Measurements from ENCODE around the gene SPCS2. TPM values are rescaled to one million over a fixed set of nuclear protein-coding genes. Genes with fewer than 3 reads are reported as not detected.

The SPCS2 gene
- total RNA-seq = 100 to 1,000 TPM; 128 to 142 (median 132) TPM

DNA sequence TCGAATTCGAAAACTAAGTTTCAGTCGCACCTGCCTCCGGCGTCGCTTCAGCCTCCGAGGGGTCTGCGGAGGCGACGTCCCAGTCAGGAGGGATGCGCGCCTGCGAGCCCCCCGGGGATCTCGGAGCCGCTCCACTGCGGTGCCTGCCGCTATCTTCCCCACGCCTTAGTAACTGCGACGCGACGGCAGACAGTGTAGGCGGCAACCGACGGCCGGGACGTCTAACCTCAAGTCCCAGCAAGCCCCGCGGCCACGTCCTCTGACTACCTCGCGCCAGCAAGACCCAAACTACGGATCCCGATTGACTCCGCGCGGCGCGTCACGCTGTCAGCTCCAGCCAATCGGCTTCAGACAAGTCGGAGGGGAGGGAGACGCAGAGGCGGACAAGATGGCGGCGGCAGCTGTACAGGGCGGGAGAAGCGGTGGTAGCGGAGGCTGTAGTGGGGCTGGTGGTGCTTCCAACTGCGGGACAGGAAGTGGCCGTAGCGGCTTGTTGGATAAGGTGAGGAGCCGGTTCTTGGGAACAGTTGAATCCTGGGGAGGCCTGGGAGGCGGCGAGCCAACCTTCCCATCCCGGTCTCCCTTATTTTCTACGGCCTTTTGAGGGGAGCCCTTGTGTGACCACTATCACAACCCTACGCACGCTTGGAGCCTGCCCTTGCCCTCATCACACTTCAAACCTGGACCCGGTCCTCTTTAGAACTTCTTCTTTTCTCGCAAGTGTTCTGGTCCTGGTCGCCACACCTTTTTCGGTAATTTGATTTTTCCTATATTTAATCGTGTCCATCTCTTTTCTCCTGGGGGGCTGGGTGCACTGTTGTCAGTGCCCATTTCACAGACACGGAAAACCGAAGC, at the start of gene SPCS2, which contains the start of gene XRRA1:
SPCS2 (plus strand) TSS at position 369 of the 855 bp plus-strand sequence; CDS start at position 389, 20 bp downstream.
XRRA1 (minus strand) TSS at position 194 of the 855 bp plus-strand sequence. CDS start 8,213 bp downstream, outside the sequence.
- peak within 1 kb of the TSS; percentile 94 for H3K4me3 Mint-ChIP-seq
- no peaks in the 10 kb centered on the region for H3K9me3 Mint-ChIP-seq
- DNase-seq (peak; percentile 97), ATAC-seq (peak; percentile 98 to 99)
- peaks cover 40% of the 10 kb centered on the region for H3K4me1 Mint-ChIP-seq (ENCODE audit: low read depth)
- peaks cover 12% of the 10 kb centered on the region for H3K36me3 Mint-ChIP-seq (ENCODE audit: insufficient read depth)
- H3K27me3 Mint-ChIP-seq (ENCODE audit: low read depth) = no peaks in the 10 kb centered on the region

DNA sequence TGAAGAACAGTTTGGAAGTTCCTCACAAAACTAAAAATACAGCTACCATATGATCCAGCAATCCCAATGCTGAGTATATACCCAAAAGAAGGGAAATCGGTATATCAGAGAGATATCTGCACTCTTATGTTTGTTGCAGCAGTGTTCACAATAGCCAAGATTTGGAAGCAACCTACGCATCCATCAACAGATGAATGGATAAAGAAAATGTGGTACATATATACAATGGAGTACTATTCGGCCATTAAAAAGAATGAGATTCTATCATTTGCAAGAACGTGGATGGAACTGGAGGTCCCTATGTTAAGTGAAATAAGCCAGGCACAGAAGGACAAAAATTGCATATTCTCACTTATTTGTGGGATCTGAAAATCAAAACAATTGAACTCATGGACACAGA, 46.7 kb upstream of the SPCS2 start:
- Mint-ChIP-seq H3K36me3 (ENCODE audit: insufficient read depth) (peaks cover 37% of the 10 kb centered on the region), H3K27me3 (ENCODE audit: low read depth) (no peaks in the 10 kb centered on the region), H3K4me1 (ENCODE audit: low read depth) (no peaks in the 10 kb centered on the region), H3K4me3 (no peak overlapping the region), H3K9me3 (peaks cover 39% of the 10 kb centered on the region)
- DNase-seq = no peak
- ATAC-seq = no peak

DNA sequence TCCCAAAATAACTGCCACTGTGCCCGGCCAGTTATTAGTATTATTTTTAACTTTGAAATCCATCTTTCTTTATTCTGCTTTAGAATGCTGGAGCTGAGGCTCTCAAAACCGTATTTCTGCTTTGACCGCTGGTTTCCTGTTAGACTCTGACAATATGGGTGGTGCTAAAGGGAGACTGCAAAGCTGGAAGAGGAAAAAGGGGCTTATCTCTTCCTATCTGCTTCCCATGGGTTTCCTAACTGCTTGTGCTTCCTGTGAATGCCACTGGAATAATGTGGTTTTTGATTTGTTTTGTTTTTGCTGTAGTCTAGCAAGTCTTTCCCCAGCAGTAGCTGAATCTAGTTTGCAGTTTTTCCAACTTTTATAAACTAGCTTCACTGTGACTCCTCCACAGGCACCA, 43.7 kb upstream of the SPCS2 start:
- ATAC-seq = no peak
- Mint-ChIP-seq H3K4me1 (ENCODE audit: low read depth) (no peaks in the 10 kb centered on the region), H3K36me3 (ENCODE audit: insufficient read depth) (peaks cover 32% of the 10 kb centered on the region), H3K9me3 (peaks cover 19% of the 10 kb centered on the region), H3K27me3 (ENCODE audit: low read depth) (no peaks in the 10 kb centered on the region), H3K4me3 (no peak overlapping the region)
- no peak for DNase-seq

DNA sequence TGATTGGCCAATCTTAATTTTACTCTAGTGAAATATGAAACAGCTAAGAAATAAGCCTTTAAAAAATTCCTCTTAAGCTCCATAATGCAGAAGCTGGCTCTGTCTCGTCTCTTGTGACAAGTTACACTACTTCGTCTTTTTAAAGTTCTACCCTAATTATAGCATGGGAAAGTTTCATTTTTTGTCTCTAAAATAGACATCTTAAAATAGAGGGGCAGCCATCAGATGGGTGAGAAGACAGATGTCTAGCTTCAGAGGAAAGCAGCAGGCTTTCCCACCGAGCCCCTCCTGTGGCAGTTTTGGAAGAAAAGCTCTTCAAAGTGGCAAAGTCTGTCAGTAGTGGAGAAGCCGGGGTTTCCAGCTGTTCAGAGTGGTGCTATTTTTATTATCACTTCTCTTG, 39.7 kb upstream of the SPCS2 start:
- Mint-ChIP-seq H3K9me3 (no peaks in the 10 kb centered on the region), H3K36me3 (ENCODE audit: insufficient read depth) (peaks cover 23% of the 10 kb centered on the region), H3K4me3 (no peak overlapping the region), H3K4me1 (ENCODE audit: low read depth) (no peaks in the 10 kb centered on the region), H3K27me3 (ENCODE audit: low read depth) (no peaks in the 10 kb centered on the region)
- no peak for DNase-seq
- ATAC-seq = no peak

DNA sequence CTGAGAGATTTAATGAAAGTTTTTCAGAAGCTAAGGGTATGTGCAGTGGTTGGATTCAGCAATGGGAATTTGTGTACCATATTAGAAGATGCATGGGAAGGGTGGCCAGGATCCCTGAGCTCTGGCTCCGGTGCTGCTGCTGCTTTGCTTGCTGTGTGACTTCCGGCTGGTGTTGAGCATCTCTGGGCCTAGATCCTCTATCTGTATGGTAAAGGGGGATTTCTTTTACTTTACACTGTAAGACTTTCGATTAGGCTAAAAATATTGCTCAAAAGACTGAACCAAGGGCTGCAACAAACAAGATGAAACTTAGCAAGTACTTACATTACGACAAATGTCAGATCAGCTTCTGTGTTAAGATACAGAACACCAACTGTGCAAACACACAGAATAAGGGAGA, 39.3 kb upstream of the SPCS2 start:
- H3K4me3 Mint-ChIP-seq = no peak overlapping the region
- ATAC-seq (no peak), DNase-seq (no peak)
- H3K4me1 Mint-ChIP-seq (ENCODE audit: low read depth) = no peaks in the 10 kb centered on the region
- no peaks in the 10 kb centered on the region for H3K9me3 Mint-ChIP-seq
- H3K27me3 Mint-ChIP-seq (ENCODE audit: low read depth) = no peaks in the 10 kb centered on the region
- peaks cover 25% of the 10 kb centered on the region for H3K36me3 Mint-ChIP-seq (ENCODE audit: insufficient read depth)

DNA sequence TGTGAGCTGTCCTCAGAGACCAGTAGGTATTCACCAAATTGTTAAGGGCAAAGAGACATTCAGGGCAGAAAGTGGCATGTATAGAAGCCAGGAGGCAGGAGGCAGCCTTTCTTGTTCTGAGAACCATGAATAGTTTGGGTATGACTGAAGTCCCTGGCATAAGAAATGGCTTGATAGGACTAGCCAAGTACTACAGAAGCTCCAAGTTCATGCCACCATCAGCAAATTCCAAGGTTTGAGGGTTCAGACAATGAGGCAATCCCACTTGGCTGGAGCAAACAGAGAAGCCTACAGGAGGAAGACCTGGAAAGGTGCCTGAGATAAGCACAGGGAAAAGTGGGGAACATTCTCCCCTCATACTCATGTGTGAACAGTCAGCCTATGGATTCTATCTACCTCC, 25.9 kb upstream of the SPCS2 start:
- Mint-ChIP-seq H3K9me3 (no peaks in the 10 kb centered on the region), H3K36me3 (ENCODE audit: insufficient read depth) (peaks cover 26% of the 10 kb centered on the region), H3K27me3 (ENCODE audit: low read depth) (no peaks in the 10 kb centered on the region), H3K4me1 (ENCODE audit: low read depth) (no peaks in the 10 kb centered on the region), H3K4me3 (no peak overlapping the region)
- ATAC-seq (no peak), DNase-seq (no peak)

DNA sequence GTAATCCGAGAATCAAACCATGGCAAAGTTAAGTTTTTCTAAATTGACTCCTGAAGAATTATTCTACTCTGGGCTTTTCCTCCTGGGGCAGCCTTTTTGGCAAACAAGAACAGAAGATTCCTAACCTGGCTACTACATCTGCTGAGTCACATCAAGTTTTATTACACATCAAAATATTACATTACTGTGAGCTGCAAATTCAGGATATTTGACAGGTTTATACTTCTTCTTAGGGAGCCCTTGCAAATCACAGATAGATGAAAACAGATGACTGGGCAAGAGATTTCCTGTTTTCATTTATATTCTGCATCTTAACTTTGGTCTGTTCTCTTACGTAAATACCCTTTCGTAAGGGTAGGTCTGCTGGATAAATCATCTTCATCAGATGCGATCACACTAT, 23.8 kb upstream of the SPCS2 start:
- H3K36me3 Mint-ChIP-seq (ENCODE audit: insufficient read depth) = peaks cover 9% of the 10 kb centered on the region
- DNase-seq (no peak), ATAC-seq (no peak)
- H3K4me3 Mint-ChIP-seq = no peak overlapping the region
- H3K4me1 Mint-ChIP-seq (ENCODE audit: low read depth) = no peaks in the 10 kb centered on the region
- H3K27me3 Mint-ChIP-seq (ENCODE audit: low read depth) = no peaks in the 10 kb centered on the region
- H3K9me3 Mint-ChIP-seq = no peaks in the 10 kb centered on the region

DNA sequence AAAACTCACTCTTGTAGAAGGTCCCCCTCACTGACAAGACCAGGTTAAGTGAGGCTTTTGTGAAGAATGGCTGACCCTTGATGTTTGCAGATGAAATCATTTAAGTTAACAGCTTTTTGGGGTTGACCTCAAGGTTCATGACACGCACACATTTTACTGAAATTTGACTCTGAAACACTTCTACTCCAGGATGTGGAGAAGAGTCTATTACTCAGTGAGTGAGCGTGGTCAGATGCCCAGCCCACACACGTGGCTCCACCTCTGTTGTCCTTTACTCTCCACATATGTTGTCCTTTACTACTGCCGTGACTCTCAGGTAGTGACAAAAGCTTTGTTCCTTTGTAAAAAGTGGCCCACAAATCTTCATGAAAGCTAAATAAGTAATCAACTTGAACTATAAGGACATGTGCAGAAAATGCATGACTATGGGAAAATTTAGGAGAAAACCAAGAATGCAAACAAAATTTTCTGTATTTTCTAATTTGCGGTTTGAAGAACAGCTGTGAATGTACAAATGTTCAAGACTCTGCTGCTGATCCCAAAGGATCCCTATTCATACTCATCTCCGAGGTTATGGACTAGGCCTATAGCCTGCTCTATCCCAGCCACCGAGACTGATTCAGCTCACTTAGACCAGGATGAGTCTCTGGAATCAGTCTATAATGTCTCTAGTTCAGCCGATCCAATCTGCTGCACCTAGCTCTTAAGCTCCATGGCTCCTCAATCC, 22.6 kb upstream of the SPCS2 start:
- Mint-ChIP-seq H3K9me3 (no peaks in the 10 kb centered on the region), H3K36me3 (ENCODE audit: insufficient read depth) (peaks cover 4% of the 10 kb centered on the region), H3K27me3 (ENCODE audit: low read depth) (no peaks in the 10 kb centered on the region), H3K4me1 (ENCODE audit: low read depth) (no peaks in the 10 kb centered on the region), H3K4me3 (no peak overlapping the region)
- DNase-seq (no peak), ATAC-seq (peak; percentile 55 to 64)

DNA sequence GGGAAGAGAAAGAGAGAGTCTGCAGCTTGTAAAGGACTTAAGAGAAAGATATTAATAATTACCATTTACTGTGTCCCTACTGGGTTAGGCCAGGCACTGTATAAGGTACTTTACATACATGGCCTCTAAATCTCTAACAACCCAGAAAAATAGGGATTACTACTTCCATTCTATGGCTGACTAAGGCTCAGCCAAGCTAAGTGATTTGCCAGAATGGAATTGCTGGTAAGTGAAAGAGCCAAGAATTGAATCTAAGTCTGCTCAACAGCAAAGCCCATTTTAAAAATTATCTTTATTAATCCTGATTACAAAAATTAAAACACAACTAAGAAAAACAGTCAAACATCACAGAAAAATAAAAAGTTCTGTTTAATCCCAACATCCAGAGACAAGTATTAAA, 21.6 kb upstream of the SPCS2 start:
- no peak for ATAC-seq
- no peaks in the 10 kb centered on the region for H3K27me3 Mint-ChIP-seq (ENCODE audit: low read depth)
- no peaks in the 10 kb centered on the region for H3K9me3 Mint-ChIP-seq
- H3K4me3 Mint-ChIP-seq = no peak overlapping the region
- H3K36me3 Mint-ChIP-seq (ENCODE audit: insufficient read depth) = peaks cover 1% of the 10 kb centered on the region
- no peak for DNase-seq
- peaks cover 2% of the 10 kb centered on the region for H3K4me1 Mint-ChIP-seq (ENCODE audit: low read depth)

DNA sequence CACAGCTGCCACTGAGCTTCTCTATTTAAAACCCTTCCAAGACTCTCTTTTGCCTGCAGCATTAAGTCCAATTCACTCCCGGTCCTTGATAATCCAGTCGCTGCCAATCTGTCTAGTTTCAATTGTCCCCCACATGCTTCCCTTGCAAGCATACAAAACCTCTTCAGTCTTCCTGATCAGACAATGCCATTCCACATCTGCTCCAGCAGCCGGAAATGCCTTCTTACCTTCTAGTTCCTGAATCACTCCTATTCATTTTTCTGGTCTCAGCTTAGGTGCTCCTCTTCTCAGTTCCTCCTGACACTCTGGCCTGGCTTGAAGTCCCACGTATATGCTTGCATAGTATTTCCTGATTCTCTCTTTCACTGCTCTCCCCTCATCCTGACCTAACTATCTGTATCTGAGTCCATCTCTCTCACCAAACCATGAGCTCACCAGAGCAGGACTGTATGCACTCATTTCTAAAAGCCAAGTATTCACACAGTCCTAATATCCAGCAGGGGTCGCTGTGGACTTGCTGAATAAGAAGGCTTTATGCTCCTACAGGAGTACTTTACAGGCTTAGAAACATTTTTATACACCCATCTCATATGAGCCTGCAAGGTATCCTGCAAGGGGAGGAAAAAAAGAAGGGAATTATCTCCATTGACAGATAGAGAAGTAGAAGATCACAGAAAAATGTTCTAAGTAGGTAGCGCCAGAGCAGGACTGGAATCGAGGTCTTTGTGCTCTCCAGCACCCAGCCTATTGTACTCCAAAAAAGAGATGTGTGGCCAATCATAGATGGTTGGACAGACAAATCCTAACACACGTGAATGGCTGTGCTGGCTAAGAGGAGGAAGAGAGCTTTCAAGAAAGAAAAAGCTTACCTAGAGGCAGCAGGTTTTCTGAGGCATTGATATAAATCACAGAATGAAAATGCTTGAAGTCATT, 19.4 kb upstream of the SPCS2 start:
- Mint-ChIP-seq H3K4me3 (no peak overlapping the region), H3K36me3 (ENCODE audit: insufficient read depth) (peaks cover 6% of the 10 kb centered on the region), H3K4me1 (ENCODE audit: low read depth) (peaks cover 6% of the 10 kb centered on the region), H3K9me3 (no peaks in the 10 kb centered on the region), H3K27me3 (ENCODE audit: low read depth) (no peaks in the 10 kb centered on the region)
- peak; percentile 76 to 78 for ATAC-seq
- DNase-seq = peak; percentile 61

DNA sequence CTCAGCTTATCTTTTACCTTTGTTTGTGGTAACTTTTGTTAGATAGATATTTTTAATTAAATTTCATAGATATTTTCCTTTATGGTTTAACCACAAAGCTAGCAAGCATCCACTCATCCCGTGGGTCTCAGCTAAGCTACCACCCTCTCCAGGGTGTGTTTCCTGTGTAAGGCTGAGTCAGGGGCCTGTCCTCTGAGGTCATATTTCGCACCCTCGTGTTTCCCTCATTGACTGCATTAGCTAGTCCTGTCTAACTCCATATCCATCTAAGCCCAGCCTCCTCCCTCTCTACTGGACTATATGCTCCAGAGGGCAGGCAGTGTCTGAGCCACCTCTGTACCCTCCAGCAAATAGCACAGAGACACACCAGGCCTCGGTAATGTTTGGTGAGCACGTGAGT, 16.9 kb upstream of the SPCS2 start:
- peaks cover 13% of the 10 kb centered on the region for H3K36me3 Mint-ChIP-seq (ENCODE audit: insufficient read depth)
- H3K4me3 Mint-ChIP-seq = no peak overlapping the region
- peaks cover 6% of the 10 kb centered on the region for H3K4me1 Mint-ChIP-seq (ENCODE audit: low read depth)
- peak in 1 of 2 donors; percentile 45 for ATAC-seq
- DNase-seq = no peak
- no peaks in the 10 kb centered on the region for H3K9me3 Mint-ChIP-seq
- H3K27me3 Mint-ChIP-seq (ENCODE audit: low read depth) = no peaks in the 10 kb centered on the region

DNA sequence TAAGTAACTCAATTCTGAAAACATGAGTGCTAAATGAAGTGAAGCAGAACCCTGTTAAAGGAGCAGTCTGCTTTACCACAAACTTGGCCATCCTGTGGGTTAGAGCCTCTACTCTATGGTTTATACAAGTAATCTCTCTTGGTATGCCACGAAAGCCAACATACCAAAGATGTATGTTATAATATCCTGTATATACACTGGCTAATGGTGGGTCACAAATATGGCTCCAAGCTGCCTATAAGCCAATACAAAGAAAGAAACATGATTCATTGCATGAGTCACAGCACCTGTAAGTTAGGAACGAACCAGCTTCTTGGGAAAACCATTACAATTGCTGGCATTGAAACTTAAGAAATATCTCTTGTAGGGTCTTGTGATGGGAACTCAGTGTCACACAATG, 16.3 kb upstream of the SPCS2 start:
- ATAC-seq (peak; percentile 53 to 63), DNase-seq (no peak)
- H3K27me3 Mint-ChIP-seq (ENCODE audit: low read depth) = no peaks in the 10 kb centered on the region
- peaks cover 6% of the 10 kb centered on the region for H3K4me1 Mint-ChIP-seq (ENCODE audit: low read depth)
- no peak overlapping the region for H3K4me3 Mint-ChIP-seq
- no peaks in the 10 kb centered on the region for H3K9me3 Mint-ChIP-seq
- peaks cover 16% of the 10 kb centered on the region for H3K36me3 Mint-ChIP-seq (ENCODE audit: insufficient read depth)

DNA sequence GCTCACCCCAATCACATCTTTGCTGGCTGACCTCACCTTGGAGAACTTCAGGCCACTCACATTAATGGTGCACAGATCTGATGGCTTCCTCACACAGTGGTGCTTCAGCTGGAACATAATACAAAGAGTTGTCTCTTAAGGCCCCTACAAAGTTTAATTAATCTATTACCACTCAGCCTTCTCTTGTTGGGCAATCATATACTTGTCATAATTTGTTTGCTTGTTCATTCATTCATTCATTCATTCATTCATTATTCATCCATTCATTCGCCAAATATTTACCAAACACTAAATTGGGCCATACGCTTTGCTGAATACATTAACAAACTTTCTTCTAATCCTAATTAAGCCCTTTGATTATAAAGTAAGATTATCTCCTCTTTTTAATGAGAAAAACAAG, 15.3 kb upstream of the SPCS2 start:
- Mint-ChIP-seq H3K27me3 (ENCODE audit: low read depth) (no peaks in the 10 kb centered on the region), H3K4me1 (ENCODE audit: low read depth) (peaks cover 6% of the 10 kb centered on the region), H3K9me3 (no peaks in the 10 kb centered on the region), H3K36me3 (ENCODE audit: insufficient read depth) (peaks cover 20% of the 10 kb centered on the region), H3K4me3 (no peak overlapping the region)
- no peak for ATAC-seq
- no peak for DNase-seq

DNA sequence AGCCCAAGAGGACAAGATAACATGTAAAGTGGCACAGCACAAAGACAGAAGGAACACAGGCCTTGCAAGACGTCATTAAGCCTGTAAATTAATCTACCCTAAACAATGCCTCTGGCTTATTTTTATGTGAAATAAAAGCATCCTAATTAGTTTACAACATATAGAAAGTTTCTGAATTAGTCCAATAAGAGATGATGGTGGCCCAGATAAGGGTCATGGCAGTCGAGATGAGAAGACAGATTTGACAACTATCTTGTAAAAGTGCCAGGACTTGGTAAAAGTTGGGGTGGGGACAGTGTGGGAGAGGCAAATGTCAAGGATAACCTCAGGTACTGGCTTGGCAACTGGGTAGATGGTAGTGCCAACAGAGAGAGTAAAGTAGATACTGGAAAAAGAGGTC, 13.8 kb upstream of the SPCS2 start:
- no peak overlapping the region for H3K4me3 Mint-ChIP-seq
- H3K9me3 Mint-ChIP-seq = no peaks in the 10 kb centered on the region
- DNase-seq = no peak
- H3K4me1 Mint-ChIP-seq (ENCODE audit: low read depth) = peaks cover 6% of the 10 kb centered on the region
- peaks cover 24% of the 10 kb centered on the region for H3K36me3 Mint-ChIP-seq (ENCODE audit: insufficient read depth)
- ATAC-seq = no peak
- no peaks in the 10 kb centered on the region for H3K27me3 Mint-ChIP-seq (ENCODE audit: low read depth)
